Measurements from ENCODE around the gene EPS15.
"Not testable (repeated sequence)": the region's sequence is repeated elsewhere in the genome, so short reads cannot be mapped to it uniquely, and the experiment has no call there.

The EPS15 gene

DNA sequence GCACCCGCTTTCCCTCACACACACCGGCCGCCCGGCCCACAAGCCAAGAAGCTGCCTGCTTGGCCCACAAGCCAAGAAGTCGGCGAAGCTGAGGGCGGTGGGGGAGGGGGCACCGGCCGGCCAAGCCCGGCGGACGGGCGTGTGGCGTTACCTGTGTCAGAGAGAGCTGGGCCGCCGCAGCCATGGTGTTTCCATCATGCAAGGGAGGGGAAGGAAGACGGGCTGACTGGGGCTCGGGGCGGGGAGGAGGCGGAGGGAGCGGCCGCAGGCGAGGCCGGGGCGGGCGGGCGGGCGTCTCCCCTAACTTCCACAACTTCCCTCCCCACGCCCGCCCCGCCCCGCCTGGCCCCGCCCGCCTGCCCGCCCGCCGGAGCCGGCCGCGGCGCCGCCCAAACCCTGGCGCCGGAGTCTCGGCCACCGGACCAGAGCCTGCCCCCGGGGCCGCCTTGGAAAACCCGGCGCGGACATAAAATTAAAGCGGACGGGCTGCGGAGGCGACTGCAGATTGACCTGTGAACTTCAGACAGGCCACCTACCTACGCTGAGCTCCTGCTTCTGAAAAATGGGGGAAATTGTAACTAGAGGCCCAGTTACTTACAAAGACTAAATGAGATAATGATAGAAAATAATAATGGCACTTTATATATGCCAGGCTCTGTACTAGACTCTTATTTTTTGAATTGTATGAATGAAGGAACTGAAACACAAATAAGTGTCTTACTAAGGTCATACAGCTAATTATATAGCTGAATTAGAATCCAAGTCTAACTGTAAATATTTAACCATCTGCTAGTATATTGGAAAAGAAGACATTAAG is at the start of gene EPS15:
Gene EPS15 (minus strand): TSS at position 219 of the 817 bp plus-strand sequence. CDS start 35 bp downstream, at position 184.
- Histone ChIP-seq H3K9me3 (ENCODE audit: control insufficient read depth, insufficient read depth, low read length) (no peaks in the 10 kb centered on the region), H3K9ac (ENCODE audit: low read depth, low read length) (peak within 1 kb of the TSS; percentile 89), H3K4me1 (ENCODE audit: insufficient read depth, low read length) (peaks cover 9% of the 10 kb centered on the region), H3K36me3 (ENCODE audit: insufficient read depth, low read length) (no peaks in the 10 kb centered on the region)

GRCh38 chr1:51568231-51568935 is 49.3 kb upstream of the EPS15 start:
- Histone ChIP-seq H3K4me1 (ENCODE audit: insufficient read depth, low read length) (peaks cover 45% of the 10 kb centered on the region), H3K9ac (ENCODE audit: low read depth, low read length) (no peak overlapping the region), H3K36me3 (ENCODE audit: insufficient read depth, low read length) (no peaks in the 10 kb centered on the region), H3K9me3 (ENCODE audit: control insufficient read depth, insufficient read depth, low read length) (no peaks in the 10 kb centered on the region)

GRCh38 chr1:51567653-51568052 is 48.6 kb upstream of the EPS15 start:
- Histone ChIP-seq H3K36me3 (ENCODE audit: insufficient read depth, low read length) (no peaks in the 10 kb centered on the region), H3K9ac (ENCODE audit: low read depth, low read length) (no peak overlapping the region), H3K9me3 (ENCODE audit: control insufficient read depth, insufficient read depth, low read length) (no peaks in the 10 kb centered on the region), H3K4me1 (ENCODE audit: insufficient read depth, low read length) (peaks cover 45% of the 10 kb centered on the region)

DNA sequence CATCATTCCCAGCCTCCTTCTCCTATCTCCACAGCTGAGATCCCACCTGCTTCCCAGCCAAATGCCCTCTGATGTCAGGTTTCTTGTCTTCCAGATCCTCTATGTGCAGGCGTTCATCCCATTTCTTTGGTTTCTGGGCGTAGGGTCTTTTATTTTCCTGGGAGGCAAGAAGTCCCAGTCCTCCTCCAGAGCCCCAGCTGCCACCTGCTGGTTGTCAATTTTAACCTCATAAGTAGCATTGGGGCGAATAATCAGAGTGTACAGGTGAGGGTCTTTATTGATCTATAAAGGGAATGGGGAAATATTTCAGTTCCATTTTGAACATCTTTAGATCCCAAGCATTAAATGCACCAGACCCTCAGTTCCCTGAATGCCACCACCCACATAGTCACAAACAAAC is 47.2 kb upstream of the EPS15 start:
- Histone ChIP-seq H3K4me1 (ENCODE audit: insufficient read depth, low read length) (peaks cover 32% of the 10 kb centered on the region), H3K9ac (ENCODE audit: low read depth, low read length) (no peak overlapping the region), H3K9me3 (ENCODE audit: control insufficient read depth, insufficient read depth, low read length) (no peaks in the 10 kb centered on the region), H3K36me3 (ENCODE audit: insufficient read depth, low read length) (no peaks in the 10 kb centered on the region)

- peaks cover 32% of the 10 kb centered on the region for H3K4me1 ChIP-seq (ENCODE audit: insufficient read depth, low read length)
- H3K9ac ChIP-seq (ENCODE audit: low read depth, low read length): no peak overlapping the region
- H3K9me3 ChIP-seq (ENCODE audit: control insufficient read depth, insufficient read depth, low read length): no peaks in the 10 kb centered on the region
- H3K36me3 ChIP-seq (ENCODE audit: insufficient read depth, low read length): no peaks in the 10 kb centered on the region
Observed at GRCh38 chr1:51565009-51565408, 45.9 kb upstream of the EPS15 start.

GRCh38 chr1:51564124-51564523 is 45.1 kb upstream of the EPS15 start:
- H3K36me3 ChIP-seq (ENCODE audit: insufficient read depth, low read length): no peaks in the 10 kb centered on the region
- no peaks in the 10 kb centered on the region for H3K9me3 ChIP-seq (ENCODE audit: control insufficient read depth, insufficient read depth, low read length)
- H3K4me1 ChIP-seq (ENCODE audit: insufficient read depth, low read length): peaks cover 33% of the 10 kb centered on the region
- H3K9ac ChIP-seq (ENCODE audit: low read depth, low read length): no peak overlapping the region

DNA sequence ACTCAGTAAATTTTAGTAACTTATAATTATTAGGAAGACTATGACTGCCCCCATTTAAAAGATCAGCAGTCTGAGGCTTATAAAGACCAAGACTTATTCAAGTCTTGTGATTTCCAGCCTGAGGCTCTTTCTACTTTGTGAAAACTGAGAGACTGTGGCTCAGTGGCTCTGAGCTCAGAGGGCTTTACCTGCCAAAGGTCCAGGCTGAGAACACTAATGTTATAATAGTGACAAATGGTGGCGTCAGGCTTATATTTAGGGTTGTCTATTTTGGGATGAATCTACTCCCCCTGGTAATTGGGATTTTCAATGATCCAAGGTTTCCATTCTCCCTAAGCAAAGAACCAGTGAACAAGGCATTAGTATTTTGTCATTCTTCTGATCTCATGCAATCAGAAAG is 42.6 kb upstream of the EPS15 start:
- H3K36me3 ChIP-seq (ENCODE audit: insufficient read depth, low read length): no peaks in the 10 kb centered on the region
- peaks cover 42% of the 10 kb centered on the region for H3K4me1 ChIP-seq (ENCODE audit: insufficient read depth, low read length)
- H3K9me3 ChIP-seq (ENCODE audit: control insufficient read depth, insufficient read depth, low read length): no peaks in the 10 kb centered on the region
- H3K9ac ChIP-seq (ENCODE audit: low read depth, low read length): no peak overlapping the region

DNA sequence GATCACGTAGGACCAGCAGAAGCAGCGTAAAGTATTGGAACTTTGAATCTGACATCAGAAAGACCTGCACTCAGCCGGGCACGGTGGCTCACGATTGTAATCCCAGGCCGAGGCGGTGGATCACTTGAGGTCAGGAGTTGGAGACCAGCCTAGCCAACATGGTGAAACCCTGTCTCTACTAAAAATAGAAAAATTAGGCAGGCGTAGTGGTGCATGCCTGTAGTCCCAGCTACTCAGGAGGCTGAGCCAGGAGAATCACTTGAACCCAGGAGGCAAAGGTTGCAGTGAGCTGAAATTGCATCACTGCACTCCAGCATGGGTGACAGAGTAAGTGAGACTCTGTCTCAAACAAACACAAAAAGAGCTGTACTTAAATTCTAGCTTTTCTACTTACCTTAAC is 41.8 kb upstream of the EPS15 start:
- not testable (repeated sequence) for H3K9ac ChIP-seq (ENCODE audit: low read depth, low read length); H3K36me3 ChIP-seq (ENCODE audit: insufficient read depth, low read length); H3K9me3 ChIP-seq (ENCODE audit: control insufficient read depth, insufficient read depth, low read length)
- peaks cover 42% of the 10 kb centered on the region for H3K4me1 ChIP-seq (ENCODE audit: insufficient read depth, low read length)

DNA sequence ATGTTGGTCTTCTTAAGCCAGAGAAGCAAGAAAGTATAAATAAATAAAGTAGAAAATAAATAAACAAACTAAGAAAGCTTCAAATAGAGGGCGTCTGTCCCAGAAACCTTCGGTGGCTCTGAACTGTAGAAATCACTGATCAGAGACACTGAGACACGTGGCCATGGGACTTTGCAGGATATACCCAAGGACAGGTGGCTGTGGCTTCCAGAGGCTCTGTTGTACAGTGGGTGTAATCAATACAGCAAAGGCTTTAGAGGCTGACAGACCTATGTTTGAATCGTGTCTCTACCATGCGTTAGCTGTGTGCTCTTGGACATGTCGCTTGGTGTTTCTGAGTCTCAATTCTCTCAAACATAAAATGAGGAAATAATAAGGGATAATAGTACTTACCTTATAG is 41.0 kb upstream of the EPS15 start:
- H3K4me1 ChIP-seq (ENCODE audit: insufficient read depth, low read length): peaks cover 42% of the 10 kb centered on the region
- H3K9ac ChIP-seq (ENCODE audit: low read depth, low read length): no peak overlapping the region; the same call in 1 of the 2 replicates
- no peaks in the 10 kb centered on the region for H3K36me3 ChIP-seq (ENCODE audit: insufficient read depth, low read length)
- H3K9me3 ChIP-seq (ENCODE audit: control insufficient read depth, insufficient read depth, low read length): no peaks in the 10 kb centered on the region

- Histone ChIP-seq H3K9me3 (ENCODE audit: control insufficient read depth, insufficient read depth, low read length) (no peaks in the 10 kb centered on the region), H3K9ac (ENCODE audit: low read depth, low read length) (no peak overlapping the region), H3K4me1 (ENCODE audit: insufficient read depth, low read length) (peaks cover 36% of the 10 kb centered on the region), H3K36me3 (ENCODE audit: insufficient read depth, low read length) (no peaks in the 10 kb centered on the region)
Observed at GRCh38 chr1:51559501-51559900, 40.4 kb upstream of the EPS15 start.

DNA sequence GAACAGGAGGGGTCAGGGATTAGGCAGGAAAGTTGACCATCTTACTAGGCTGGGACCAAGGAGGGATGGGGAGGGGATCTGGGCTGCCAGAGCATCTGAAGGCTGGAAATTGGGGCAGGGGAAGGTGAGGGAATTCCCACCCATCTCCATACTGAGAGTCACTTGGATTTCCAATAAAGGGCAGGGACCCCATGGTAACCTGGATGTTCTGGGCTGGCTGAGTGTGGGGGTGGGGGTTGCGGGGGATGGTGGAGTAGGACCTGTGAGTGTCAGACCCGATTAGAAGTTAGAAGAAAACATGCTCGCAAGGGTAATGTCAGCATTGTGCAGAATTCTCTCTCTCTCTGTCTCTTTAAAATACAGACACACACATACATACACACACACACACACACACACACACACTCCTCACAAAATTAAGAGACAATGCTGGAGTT is 40.0 kb upstream of the EPS15 start:
- no peaks in the 10 kb centered on the region for H3K9me3 ChIP-seq (ENCODE audit: control insufficient read depth, insufficient read depth, low read length)
- H3K36me3 ChIP-seq (ENCODE audit: insufficient read depth, low read length): no peaks in the 10 kb centered on the region
- H3K4me1 ChIP-seq (ENCODE audit: insufficient read depth, low read length): peaks cover 32% of the 10 kb centered on the region
- peak overlapping the region; percentile 5; the same call in 1 of the 2 replicates for H3K9ac ChIP-seq (ENCODE audit: low read depth, low read length)

DNA sequence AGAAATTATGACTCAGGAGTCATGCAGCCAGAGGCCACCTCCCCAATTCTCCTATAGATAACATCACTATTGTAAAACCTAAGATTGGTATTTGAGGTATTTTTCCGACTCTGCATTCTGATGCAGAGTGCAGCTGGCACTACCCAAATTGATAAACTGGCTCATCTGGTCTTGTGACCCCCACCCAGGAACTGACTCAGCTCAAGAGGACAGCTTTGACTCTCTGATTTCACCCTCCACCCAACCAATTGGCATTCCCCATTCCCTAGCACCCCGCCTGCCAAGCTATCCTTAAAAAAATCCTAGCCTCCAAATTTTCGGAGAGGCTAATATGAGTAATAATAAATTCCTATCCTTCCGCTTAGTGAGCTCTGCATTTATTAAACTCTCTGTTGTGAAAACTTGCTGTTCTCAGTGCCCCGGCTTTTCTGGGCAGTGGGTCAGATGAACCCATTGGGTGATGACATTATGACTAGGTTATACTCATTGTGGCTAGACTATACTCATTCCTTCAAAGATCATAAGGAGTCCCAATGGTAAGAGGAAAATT is 39.4 kb upstream of the EPS15 start:
- no peaks in the 10 kb centered on the region for H3K9me3 ChIP-seq (ENCODE audit: control insufficient read depth, insufficient read depth, low read length)
- peaks cover 31% of the 10 kb centered on the region for H3K4me1 ChIP-seq (ENCODE audit: insufficient read depth, low read length)
- no peaks in the 10 kb centered on the region for H3K36me3 ChIP-seq (ENCODE audit: insufficient read depth, low read length)
- H3K9ac ChIP-seq (ENCODE audit: low read depth, low read length): peak overlapping the region; percentile 5; the same call in 1 of the 2 replicates

- no peak overlapping the region for H3K9ac ChIP-seq (ENCODE audit: low read depth, low read length)
- H3K36me3 ChIP-seq (ENCODE audit: insufficient read depth, low read length): no peaks in the 10 kb centered on the region
- H3K9me3 ChIP-seq (ENCODE audit: control insufficient read depth, insufficient read depth, low read length): no peaks in the 10 kb centered on the region
- peaks cover 31% of the 10 kb centered on the region for H3K4me1 ChIP-seq (ENCODE audit: insufficient read depth, low read length)
Observed at GRCh38 chr1:51557168-51557567, 38.1 kb upstream of the EPS15 start.

DNA sequence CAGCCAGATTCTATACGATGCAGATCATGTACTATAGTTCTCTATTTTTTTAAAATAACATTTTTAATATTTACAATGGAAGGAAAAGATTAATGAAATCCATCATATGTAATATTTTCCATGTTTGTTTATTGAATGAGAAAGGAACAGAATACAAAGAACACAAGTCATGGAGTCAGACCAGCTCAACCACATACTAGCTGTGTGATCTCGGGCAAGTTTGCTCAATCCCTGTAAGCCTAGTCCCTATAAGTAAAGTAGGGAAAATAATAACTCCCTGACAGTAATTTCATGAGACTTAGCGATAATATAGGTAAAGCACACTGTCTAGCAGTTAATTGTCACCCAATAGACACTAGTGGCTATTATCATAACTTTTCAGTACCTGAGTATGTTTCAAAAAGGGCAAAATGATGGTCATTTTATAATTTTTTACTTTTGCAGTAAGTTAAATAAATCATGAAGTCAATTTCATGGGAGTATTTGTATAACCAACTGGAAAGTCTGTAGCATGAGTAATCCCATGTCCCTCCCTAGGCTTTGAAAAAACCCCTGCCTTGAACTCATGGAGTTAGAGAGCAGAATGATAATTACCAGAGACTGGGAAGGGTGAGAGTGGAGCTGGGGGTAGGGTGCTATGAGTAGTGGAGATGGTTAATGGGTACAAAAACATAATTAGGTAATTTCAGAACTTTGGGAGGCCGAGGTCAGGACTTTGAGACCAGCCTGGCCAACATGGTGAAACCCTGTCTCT is 37.0 kb upstream of the EPS15 start:
- H3K9me3 ChIP-seq (ENCODE audit: control insufficient read depth, insufficient read depth, low read length): no peaks in the 10 kb centered on the region
- H3K4me1 ChIP-seq (ENCODE audit: insufficient read depth, low read length): peaks cover 31% of the 10 kb centered on the region
- H3K36me3 ChIP-seq (ENCODE audit: insufficient read depth, low read length): no peaks in the 10 kb centered on the region
- H3K9ac ChIP-seq (ENCODE audit: low read depth, low read length): no peak overlapping the region
